Liver (tissue), 9 donors: ENCODE results near the gene PTPN2. TPM values are rescaled to one million over a fixed set of nuclear protein-coding genes. Genes with fewer than 3 reads are reported as not detected.

Experiments
- DNase-seq: peaks from one replicate; pipeline ENCODE4 v3.0.0-alpha.2; 2017; ENCODE audit warnings: low spot score
- H3K27ac ChIP-seq, 2 donors: one replicate each; pipeline ENCODE4 v1.7.0; 2013; ENCODE audit warnings: inconsistent platforms in 2 of 2, low read length in 2 of 2, control low read depth in 1 of 2, low read depth in 1 of 2, mild to moderate bottlenecking in 1 of 2
- H3K27me3 ChIP-seq, 4 donors: one replicate each; pipeline versions ENCODE4 v1.6.1 to v1.7.0; 2013; ENCODE audit warnings: low read length in 3 of 4, inconsistent platforms in 1 of 4, mild to moderate bottlenecking in 1 of 4, moderate library complexity in 1 of 4; ENCODE audit not compliant: control insufficient read depth in 4 of 4, insufficient read depth in 4 of 4
- H3K36me3 ChIP-seq, 4 donors: one replicate each; pipeline versions ENCODE4 v1.6.1 to v1.7.0; 2013; ENCODE audit warnings: low read length in 3 of 4, mild to moderate bottlenecking in 3 of 4, low read depth in 1 of 4, moderate library complexity in 1 of 4; ENCODE audit not compliant: control insufficient read depth in 4 of 4, insufficient read depth in 3 of 4
- H3K4me1 ChIP-seq, 4 donors: one replicate each; pipeline versions ENCODE4 v1.6.1 to v1.7.0; 2013; ENCODE audit warnings: low read length in 3 of 4, mild to moderate bottlenecking in 3 of 4, moderate library complexity in 1 of 4; ENCODE audit not compliant: control insufficient read depth in 4 of 4, insufficient read depth in 4 of 4
- H3K4me3 ChIP-seq, 3 donors: one replicate each; pipeline versions ENCODE4 v1.6.1 to v1.7.0; 2013; ENCODE audit warnings: low read length in 3 of 3, control low read depth in 1 of 3, low read depth in 1 of 3, mild to moderate bottlenecking in 1 of 3
- H3K9ac ChIP-seq, 2 donors: one replicate each; pipeline ENCODE4 v1.7.0; 2013; ENCODE audit warnings: low read length in 2 of 2, mild to moderate bottlenecking in 2 of 2, moderate library complexity in 2 of 2, control low read depth in 1 of 2, low read depth in 1 of 2
- H3K9me3 ChIP-seq, 4 donors: one replicate each; pipeline versions ENCODE4 v1.6.1 to v1.7.0; 2013; ENCODE audit warnings: low read length in 3 of 4; ENCODE audit not compliant: control insufficient read depth in 4 of 4
- ATF3 ChIP-seq: IDR thresholded peaks from 2 replicates; pipeline ENCODE4 v1.6.1; 2016; ENCODE audit warnings: antibody characterized with exemption
- FOXA1 ChIP-seq: IDR thresholded peaks from 2 replicates; pipeline ENCODE4 v1.6.1; 2016; ENCODE audit warnings: antibody characterized with exemption
- FOXA2 ChIP-seq: IDR thresholded peaks from 2 replicates; pipeline ENCODE4 v1.6.1; 2016; ENCODE audit warnings: antibody characterized with exemption
- GABPA ChIP-seq, 2 donors: IDR thresholded peaks in 1 of 2; conservative IDR thresholded peaks in 1 of 2; 2 replicates each; pipeline ENCODE4 v1.6.1; 2016; ENCODE audit warnings: antibody characterized with exemption in 2 of 2, mild to moderate bottlenecking in 1 of 2, moderate library complexity in 1 of 2
- HNF4A ChIP-seq, 2 donors: conservative IDR thresholded peaks; 2 replicates each; pipeline ENCODE4 v1.6.1; 2016; ENCODE audit warnings: antibody characterized with exemption in 2 of 2, mild to moderate bottlenecking in 2 of 2
- HNF4G ChIP-seq: IDR thresholded peaks from 2 replicates; pipeline ENCODE4 v1.6.1; 2016; ENCODE audit warnings: antibody characterized with exemption
- JUND ChIP-seq, 2 donors: IDR thresholded peaks; 2 replicates each; pipeline ENCODE4 v1.6.1; 2016; ENCODE audit warnings: antibody characterized with exemption in 2 of 2
- NR2F2 ChIP-seq: IDR thresholded peaks from 2 replicates; pipeline ENCODE4 v1.6.1; 2016; ENCODE audit warnings: antibody characterized with exemption
- RAD21 ChIP-seq, 2 donors: IDR thresholded peaks; 2 replicates each; pipeline ENCODE4 v1.6.1; 2016; ENCODE audit warnings: antibody characterized with exemption in 2 of 2, mild to moderate bottlenecking in 2 of 2
- RXRA ChIP-seq, 2 donors: IDR thresholded peaks; 2 replicates each; pipeline ENCODE4 v1.6.1; 2017 to 2018; ENCODE audit warnings: antibody characterized with exemption in 2 of 2, mild to moderate bottlenecking in 1 of 2
- SP1 ChIP-seq: IDR thresholded peaks from 2 replicates; pipeline ENCODE4 v1.6.1; 2018; ENCODE audit warnings: antibody characterized with exemption, mild to moderate bottlenecking
- TAF1 ChIP-seq: conservative IDR thresholded peaks from 2 replicates; pipeline ENCODE4 v1.6.1; 2016; ENCODE audit warnings: antibody characterized with exemption, mild to moderate bottlenecking
- YY1 ChIP-seq: IDR thresholded peaks from 2 replicates; pipeline ENCODE4 v1.6.1; 2016; ENCODE audit warnings: antibody characterized with exemption, mild to moderate bottlenecking
- WGBS: extraction: QIAGEN DNeasy Blood & Tissue Kit; methylation state at CpG from one replicate; pipeline ENCODE4 v1.1.7; 2013; 5-methylcytosine and 5-hydroxymethylcytosine counted together
- polyA plus RNA-seq, 2 donors: library from polyadenylated mRNA; stranded (reverse) in 1 of 2; unstranded in 1 of 2; fragments of 200-250 nt in 1 of 2; fragments of >200 nt in 1 of 2; fragmentation: Nextera tagmentation in 1 of 2; extraction: Ambion mirVana in 1 of 2; gene quantifications; one replicate each; pipeline versions ENCODE4 v1.2.1 to v1.2.3, GENCODE V29; 2013 to 2015
- total RNA-seq, 2 donors: library from RNA; depleted of rRNA; stranded (reverse); fragments of >200 nt; gene quantifications; one replicate each; pipeline ENCODE4 v1.2.3, GENCODE V29; 2014
- TF ChIP-seq, protein P1 (sequence below): IDR thresholded peaks from 2 replicates; pipeline ENCODE4 v1.6.1; 2016; ENCODE audit warnings: antibody characterized with exemption
- TF ChIP-seq, protein P2 (sequence below): IDR thresholded peaks from 2 replicates; pipeline ENCODE4 v1.6.1; 2016; ENCODE audit warnings: antibody characterized with exemption, mild to moderate bottlenecking
- TF ChIP-seq, protein P3 (sequence below): fragments of 150-350 bp; IDR thresholded peaks from 2 replicates; pipeline ENCODE4 v1.5.1; 2017; ENCODE audit warnings: improper control_type of control experiment, low read depth, low read length; ENCODE audit not compliant: missing input control
- TF ChIP-seq, protein P4 (sequence below): IDR thresholded peaks from 2 replicates; pipeline ENCODE4 v1.6.1; 2016; ENCODE audit warnings: antibody characterized with exemption
- donor health status: healthy.
- donor health status: healthy.
- donor health status: healthy.
- donor health status: healthy.
- donor health status: healthy.

PTPN2 gene
- total and polyA plus RNA-seq, 4 donors: 9.2 to 21.2 (median 14.9) TPM

GRCh38 chr18:12928641-12929040 lies 44.6 kb upstream of the PTPN2 start:
- Histone ChIP-seq H3K9ac (no peak overlapping the region), H3K36me3 (no peaks in the 10 kb centered on the region), H3K27me3 (no peaks in the 10 kb centered on the region), H3K4me1 (no peaks in the 10 kb centered on the region), H3K4me3 (no peak overlapping the region), H3K27ac (no peak overlapping the region), H3K9me3 (no peaks in the 10 kb centered on the region)
- TF ChIP-seq JUND (IDR thresholded peaks at IDR 0.05) (no peak), RAD21 (IDR thresholded peaks at IDR 0.05) (no peak), TAF1 (no peak), HNF4G (no peak), RXRA (IDR thresholded peaks at IDR 0.05) (no peak), GABPA (IDR thresholded peaks at IDR 0.05 in 1 of 2, conservative IDR thresholded peaks at IDR 0.05 in 1 of 2) (no peak), NR2F2 (no peak), SP1 (no peak), FOXA1 (no peak), FOXA2 (no peak), YY1 (no peak), ATF3 (no peak), HNF4A (conservative IDR thresholded peaks at IDR 0.05) (no peak)
- TF ChIP-seq, protein P1, sequence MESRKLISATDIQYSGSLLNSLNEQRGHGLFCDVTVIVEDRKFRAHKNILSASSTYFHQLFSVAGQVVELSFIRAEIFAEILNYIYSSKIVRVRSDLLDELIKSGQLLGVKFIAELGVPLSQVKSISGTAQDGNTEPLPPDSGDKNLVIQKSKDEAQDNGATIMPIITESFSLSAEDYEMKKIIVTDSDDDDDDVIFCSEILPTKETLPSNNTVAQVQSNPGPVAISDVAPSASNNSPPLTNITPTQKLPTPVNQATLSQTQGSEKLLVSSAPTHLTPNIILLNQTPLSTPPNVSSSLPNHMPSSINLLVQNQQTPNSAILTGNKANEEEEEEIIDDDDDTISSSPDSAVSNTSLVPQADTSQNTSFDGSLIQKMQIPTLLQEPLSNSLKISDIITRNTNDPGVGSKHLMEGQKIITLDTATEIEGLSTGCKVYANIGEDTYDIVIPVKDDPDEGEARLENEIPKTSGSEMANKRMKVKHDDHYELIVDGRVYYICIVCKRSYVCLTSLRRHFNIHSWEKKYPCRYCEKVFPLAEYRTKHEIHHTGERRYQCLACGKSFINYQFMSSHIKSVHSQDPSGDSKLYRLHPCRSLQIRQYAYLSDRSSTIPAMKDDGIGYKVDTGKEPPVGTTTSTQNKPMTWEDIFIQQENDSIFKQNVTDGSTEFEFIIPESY: no peak
- TF ChIP-seq, protein P2, sequence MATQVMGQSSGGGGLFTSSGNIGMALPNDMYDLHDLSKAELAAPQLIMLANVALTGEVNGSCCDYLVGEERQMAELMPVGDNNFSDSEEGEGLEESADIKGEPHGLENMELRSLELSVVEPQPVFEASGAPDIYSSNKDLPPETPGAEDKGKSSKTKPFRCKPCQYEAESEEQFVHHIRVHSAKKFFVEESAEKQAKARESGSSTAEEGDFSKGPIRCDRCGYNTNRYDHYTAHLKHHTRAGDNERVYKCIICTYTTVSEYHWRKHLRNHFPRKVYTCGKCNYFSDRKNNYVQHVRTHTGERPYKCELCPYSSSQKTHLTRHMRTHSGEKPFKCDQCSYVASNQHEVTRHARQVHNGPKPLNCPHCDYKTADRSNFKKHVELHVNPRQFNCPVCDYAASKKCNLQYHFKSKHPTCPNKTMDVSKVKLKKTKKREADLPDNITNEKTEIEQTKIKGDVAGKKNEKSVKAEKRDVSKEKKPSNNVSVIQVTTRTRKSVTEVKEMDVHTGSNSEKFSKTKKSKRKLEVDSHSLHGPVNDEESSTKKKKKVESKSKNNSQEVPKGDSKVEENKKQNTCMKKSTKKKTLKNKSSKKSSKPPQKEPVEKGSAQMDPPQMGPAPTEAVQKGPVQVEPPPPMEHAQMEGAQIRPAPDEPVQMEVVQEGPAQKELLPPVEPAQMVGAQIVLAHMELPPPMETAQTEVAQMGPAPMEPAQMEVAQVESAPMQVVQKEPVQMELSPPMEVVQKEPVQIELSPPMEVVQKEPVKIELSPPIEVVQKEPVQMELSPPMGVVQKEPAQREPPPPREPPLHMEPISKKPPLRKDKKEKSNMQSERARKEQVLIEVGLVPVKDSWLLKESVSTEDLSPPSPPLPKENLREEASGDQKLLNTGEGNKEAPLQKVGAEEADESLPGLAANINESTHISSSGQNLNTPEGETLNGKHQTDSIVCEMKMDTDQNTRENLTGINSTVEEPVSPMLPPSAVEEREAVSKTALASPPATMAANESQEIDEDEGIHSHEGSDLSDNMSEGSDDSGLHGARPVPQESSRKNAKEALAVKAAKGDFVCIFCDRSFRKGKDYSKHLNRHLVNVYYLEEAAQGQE: no peak
- TF ChIP-seq, protein P3, sequence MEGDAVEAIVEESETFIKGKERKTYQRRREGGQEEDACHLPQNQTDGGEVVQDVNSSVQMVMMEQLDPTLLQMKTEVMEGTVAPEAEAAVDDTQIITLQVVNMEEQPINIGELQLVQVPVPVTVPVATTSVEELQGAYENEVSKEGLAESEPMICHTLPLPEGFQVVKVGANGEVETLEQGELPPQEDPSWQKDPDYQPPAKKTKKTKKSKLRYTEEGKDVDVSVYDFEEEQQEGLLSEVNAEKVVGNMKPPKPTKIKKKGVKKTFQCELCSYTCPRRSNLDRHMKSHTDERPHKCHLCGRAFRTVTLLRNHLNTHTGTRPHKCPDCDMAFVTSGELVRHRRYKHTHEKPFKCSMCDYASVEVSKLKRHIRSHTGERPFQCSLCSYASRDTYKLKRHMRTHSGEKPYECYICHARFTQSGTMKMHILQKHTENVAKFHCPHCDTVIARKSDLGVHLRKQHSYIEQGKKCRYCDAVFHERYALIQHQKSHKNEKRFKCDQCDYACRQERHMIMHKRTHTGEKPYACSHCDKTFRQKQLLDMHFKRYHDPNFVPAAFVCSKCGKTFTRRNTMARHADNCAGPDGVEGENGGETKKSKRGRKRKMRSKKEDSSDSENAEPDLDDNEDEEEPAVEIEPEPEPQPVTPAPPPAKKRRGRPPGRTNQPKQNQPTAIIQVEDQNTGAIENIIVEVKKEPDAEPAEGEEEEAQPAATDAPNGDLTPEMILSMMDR: no peak
- TF ChIP-seq, protein P4, sequence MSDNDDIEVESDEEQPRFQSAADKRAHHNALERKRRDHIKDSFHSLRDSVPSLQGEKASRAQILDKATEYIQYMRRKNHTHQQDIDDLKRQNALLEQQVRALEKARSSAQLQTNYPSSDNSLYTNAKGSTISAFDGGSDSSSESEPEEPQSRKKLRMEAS: no peak
- DNase-seq: no peak
- WGBS: 89% methylated on average over 5 of the region's 5 CpGs

- Histone ChIP-seq H3K27me3 (no peaks in the 10 kb centered on the region), H3K27ac (no peak overlapping the region), H3K4me3 (no peak overlapping the region), H3K4me1 (no peaks in the 10 kb centered on the region), H3K36me3 (no peaks in the 10 kb centered on the region), H3K9me3 (no peaks in the 10 kb centered on the region), H3K9ac (no peak overlapping the region)
- DNase-seq: no peak
- WGBS: 84% methylated on average over 4 of the region's 4 CpGs
- TF ChIP-seq RAD21 (IDR thresholded peaks at IDR 0.05) (no peak), SP1 (no peak), FOXA1 (no peak), HNF4A (conservative IDR thresholded peaks at IDR 0.05) (no peak), TAF1 (no peak), NR2F2 (no peak), ATF3 (no peak), YY1 (no peak), HNF4G (no peak), JUND (IDR thresholded peaks at IDR 0.05) (no peak), RXRA (IDR thresholded peaks at IDR 0.05) (no peak), FOXA2 (no peak)
- TF ChIP-seq, protein P1: no peak
- TF ChIP-seq, protein P3: no peak
Observed at GRCh38 chr18:12928206-12928605, 44.2 kb upstream of the PTPN2 start.
